Neural cell (in vitro differentiated cells): ENCODE results near the gene MGLL. TPM values are rescaled to one million over a fixed set of nuclear protein-coding genes. Genes with fewer than 3 reads are reported as not detected.

Source experiments
- H2AFZ ChIP-seq: fragments of 200-600, 300-800 bp; sonication (generic), shearing (Covaris generic); 2 replicates; pipeline ENCODE4 v1.6.0; 2014; ENCODE audit warnings: low read depth, mild to moderate bottlenecking, antibody characterized with exemption, low read length, moderate library complexity
- H3F3A ChIP-seq: fragments of 200-600 bp; shearing (Covaris generic); 2 replicates; pipeline ENCODE4 v1.6.1; 2016; ENCODE audit warnings: mild to moderate bottlenecking, moderate library complexity, mixed read lengths, antibody characterized with exemption, low read length; ENCODE audit not compliant: insufficient read depth, poor library complexity, severe bottlenecking
- H3K27ac ChIP-seq: fragments of 200-600, 300-800 bp; sonication (generic), shearing (Covaris generic); 2 replicates; pipeline ENCODE4 v1.5.1; 2014; ENCODE audit warnings: mild to moderate bottlenecking, low read length, moderate library complexity
- H3K27me3 ChIP-seq: fragments of 300-800, 200-600 bp; sonication (generic), shearing (Covaris generic); 2 replicates; pipeline ENCODE4 v1.6.0; 2014; ENCODE audit warnings: mild to moderate bottlenecking, low read depth, low read length, moderate library complexity; ENCODE audit not compliant: insufficient read depth
- H3K36me3 ChIP-seq: fragments of 300-800, 200-600 bp; sonication (generic), shearing (Covaris generic); 2 replicates; pipeline ENCODE4 v1.5.1; 2014; ENCODE audit warnings: mild to moderate bottlenecking, antibody characterized with exemption, low read length, moderate library complexity; ENCODE audit not compliant: insufficient read depth
- H3K4me2 ChIP-seq: fragments of 300-800, 200-600 bp; sonication (generic), shearing (Covaris generic); 2 replicates; pipeline ENCODE4 v1.6.0; 2014; ENCODE audit warnings: mild to moderate bottlenecking, low read length
- H3K4me3 ChIP-seq: fragments of 300-800, 200-600 bp; sonication (generic), shearing (Covaris generic); 2 replicates; pipeline ENCODE4 v1.5.1; 2014; ENCODE audit warnings: mild to moderate bottlenecking, low read length, moderate library complexity
- H3K79me2 ChIP-seq: fragments of 200-600 bp; shearing (Covaris generic); replicated peaks from 2 replicates; pipeline ENCODE4 v1.6.0; 2014; ENCODE audit warnings: mild to moderate bottlenecking, low read length, moderate library complexity; ENCODE audit not compliant: insufficient read depth
- H3K9ac ChIP-seq: fragments of 300-800, 200-600 bp; sonication (generic), shearing (Covaris generic); 2 replicates; pipeline ENCODE4 v1.6.1; 2016; ENCODE audit warnings: mild to moderate bottlenecking, low read length, mixed read lengths
- H3K9me2 ChIP-seq: fragments of 200-600 bp; shearing (Covaris generic); 2 replicates; pipeline ENCODE4 v1.6.1; 2016; ENCODE audit warnings: mild to moderate bottlenecking, low read length, mixed read lengths; ENCODE audit not compliant: insufficient read depth
- H3K9me3 ChIP-seq: fragments of 200-600, 300-800 bp; sonication (generic), shearing (Covaris generic); 2 replicates; pipeline ENCODE4 v1.6.1; 2016; ENCODE audit warnings: mild to moderate bottlenecking, mixed run types, low read length, moderate library complexity, mixed read lengths
- H4K20me1 ChIP-seq: fragments of 200-600 bp; shearing (Covaris generic); 2 replicates; pipeline ENCODE4 v1.6.1; 2016; ENCODE audit warnings: mild to moderate bottlenecking, mixed run types; ENCODE audit not compliant: insufficient read depth
- EP300 ChIP-seq: fragments of 450-650 bp; conservative IDR thresholded peaks from 2 replicates; pipeline ENCODE4 v1.6.1; 2014; ENCODE audit warnings: antibody characterized with exemption, mild to moderate bottlenecking, moderate library complexity; ENCODE audit not compliant: poor library complexity, severe bottlenecking
- EZH2 ChIP-seq: fragments of 200-600, 300-800 bp; shearing (Covaris generic), sonication (generic); IDR thresholded peaks from 2 replicates; pipeline ENCODE4 v1.6.1; 2014; ENCODE audit warnings: antibody characterized with exemption, low read length, borderline replicate concordance, mild to moderate bottlenecking; ENCODE audit not compliant: insufficient read depth, poor library complexity, severe bottlenecking
- MXI1 ChIP-seq: fragments of 450-650 bp; conservative IDR thresholded peaks from 2 replicates; pipeline ENCODE4 v1.6.1; 2014; ENCODE audit warnings: antibody characterized with exemption, mild to moderate bottlenecking; ENCODE audit not compliant: poor library complexity, severe bottlenecking
- POLR2AphosphoS5 ChIP-seq: IDR thresholded peaks from 2 replicates; pipeline ENCODE4 v1.6.1; 2012
- RAD21 ChIP-seq: fragments of 450-650 bp; conservative IDR thresholded peaks from 2 replicates; pipeline ENCODE4 v1.6.1; 2014; ENCODE audit warnings: antibody characterized with exemption, mild to moderate bottlenecking, moderate library complexity
- REST ChIP-seq: IDR thresholded peaks from 2 replicates; pipeline ENCODE4 v1.6.1; 2012; ENCODE audit warnings: borderline replicate concordance
- SMC3 ChIP-seq: fragments of 450-650 bp; conservative IDR thresholded peaks from 2 replicates; pipeline ENCODE4 v1.6.1; 2014; ENCODE audit warnings: antibody characterized with exemption, mild to moderate bottlenecking, moderate library complexity; ENCODE audit not compliant: poor library complexity
- TAF1 ChIP-seq: IDR thresholded peaks from 2 replicates; pipeline ENCODE4 v1.6.1; 2012; ENCODE audit warnings: low read depth
- polyA plus RNA-seq: library from polyadenylated mRNA; depleted of rRNA; stranded (reverse); fragments of >200 nt; gene quantifications from 2 replicates; pipeline ENCODE4 v1.2.3, GENCODE V29; 2014
- TF ChIP-seq, protein P1 (sequence below): fragments of 450-650 bp; IDR thresholded peaks from 2 replicates; pipeline ENCODE4 v1.5.1; 2014; ENCODE audit warnings: antibody characterized with exemption, mild to moderate bottlenecking, moderate library complexity; ENCODE audit not compliant: poor library complexity, severe bottlenecking

Gene MGLL
- polyA plus RNA-seq, 1 donor from 2014 or later = 2.0 TPM

DNA sequence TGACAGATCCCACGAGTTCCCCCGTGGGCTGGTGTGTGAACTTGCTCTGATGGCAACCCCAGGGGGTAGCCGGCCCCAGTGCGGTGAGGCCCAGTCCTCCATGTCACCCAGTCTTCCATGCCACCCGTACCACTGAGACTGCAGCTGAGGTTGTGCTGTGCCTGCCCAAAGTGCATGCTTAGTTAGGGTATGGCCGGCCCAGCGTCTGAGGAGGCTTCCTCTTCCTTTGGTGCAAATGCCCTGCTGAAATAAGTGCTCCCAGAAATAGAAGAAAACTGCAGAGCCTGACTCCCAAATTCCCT is 31.5 kb downstream of the MGLL start:
- no peak overlapping the region for H3K4me2 ChIP-seq
- H3K9ac ChIP-seq = no peak overlapping the region
- H3K9me2 ChIP-seq = no peaks in the 10 kb centered on the region
- TF ChIP-seq SMC3 (no peak), MXI1 (no peak), POLR2AphosphoS5 (no peak), RAD21 (no peak), TAF1 (no peak), EZH2 (no peak), EP300 (no peak), REST (no peak)
- TF ChIP-seq, protein P1, sequence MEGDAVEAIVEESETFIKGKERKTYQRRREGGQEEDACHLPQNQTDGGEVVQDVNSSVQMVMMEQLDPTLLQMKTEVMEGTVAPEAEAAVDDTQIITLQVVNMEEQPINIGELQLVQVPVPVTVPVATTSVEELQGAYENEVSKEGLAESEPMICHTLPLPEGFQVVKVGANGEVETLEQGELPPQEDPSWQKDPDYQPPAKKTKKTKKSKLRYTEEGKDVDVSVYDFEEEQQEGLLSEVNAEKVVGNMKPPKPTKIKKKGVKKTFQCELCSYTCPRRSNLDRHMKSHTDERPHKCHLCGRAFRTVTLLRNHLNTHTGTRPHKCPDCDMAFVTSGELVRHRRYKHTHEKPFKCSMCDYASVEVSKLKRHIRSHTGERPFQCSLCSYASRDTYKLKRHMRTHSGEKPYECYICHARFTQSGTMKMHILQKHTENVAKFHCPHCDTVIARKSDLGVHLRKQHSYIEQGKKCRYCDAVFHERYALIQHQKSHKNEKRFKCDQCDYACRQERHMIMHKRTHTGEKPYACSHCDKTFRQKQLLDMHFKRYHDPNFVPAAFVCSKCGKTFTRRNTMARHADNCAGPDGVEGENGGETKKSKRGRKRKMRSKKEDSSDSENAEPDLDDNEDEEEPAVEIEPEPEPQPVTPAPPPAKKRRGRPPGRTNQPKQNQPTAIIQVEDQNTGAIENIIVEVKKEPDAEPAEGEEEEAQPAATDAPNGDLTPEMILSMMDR = no peak
- no peaks in the 10 kb centered on the region for H3F3A ChIP-seq
- no peaks in the 10 kb centered on the region for H4K20me1 ChIP-seq
- H3K27ac ChIP-seq = no peak overlapping the region
- no peak overlapping the region for H3K4me3 ChIP-seq
- H3K9me3 ChIP-seq = no peaks in the 10 kb centered on the region
- H2AFZ ChIP-seq = no peak overlapping the region
- H3K27me3 ChIP-seq = no peaks in the 10 kb centered on the region
- no peaks in the 10 kb centered on the region for H3K79me2 ChIP-seq
- H3K36me3 ChIP-seq = no peaks in the 10 kb centered on the region

DNA sequence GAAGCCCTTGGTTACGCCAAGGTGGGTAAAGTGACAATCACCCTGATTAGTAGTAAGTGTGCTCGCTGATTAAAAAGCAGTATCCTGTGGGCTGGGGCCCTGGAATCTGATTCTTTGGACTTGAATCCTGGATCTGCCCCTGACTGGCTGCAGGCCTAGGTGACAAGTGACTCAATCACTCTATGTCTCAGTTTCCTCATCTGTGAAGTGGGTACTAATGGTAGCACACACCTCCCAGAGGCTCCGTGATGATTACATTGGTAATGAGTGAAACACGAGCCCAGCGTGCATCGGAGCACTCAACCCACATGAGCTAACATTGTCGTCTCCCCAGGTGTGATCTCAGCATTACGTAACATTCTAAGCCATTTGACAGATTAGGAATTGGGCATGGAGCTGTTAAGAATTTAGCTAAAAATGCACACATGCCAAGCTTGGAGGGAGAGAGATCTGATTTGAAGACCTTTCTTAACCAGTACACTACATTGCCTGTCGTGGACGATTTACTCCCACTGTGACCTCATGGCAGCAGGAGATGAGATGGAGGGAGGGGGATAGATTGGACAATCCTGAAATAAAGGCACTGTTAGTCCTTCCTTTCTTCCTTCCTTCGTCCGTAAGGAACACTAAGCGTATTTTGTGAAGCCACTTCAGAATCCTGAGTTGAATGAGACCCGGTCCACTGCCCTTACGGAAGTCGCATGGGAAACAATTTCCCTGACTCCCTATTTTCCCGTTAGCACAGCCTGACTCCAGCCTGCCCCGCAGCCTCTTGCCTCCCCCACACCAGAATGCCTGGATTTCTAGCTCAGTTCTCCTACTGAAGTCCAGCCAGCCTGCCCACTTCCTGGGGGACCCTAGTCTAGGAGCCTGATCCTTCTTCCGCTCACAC is 32.1 kb downstream of the MGLL start:
- Histone ChIP-seq H3K79me2 (no peaks in the 10 kb centered on the region), H3K9me2 (no peaks in the 10 kb centered on the region), H3K36me3 (no peaks in the 10 kb centered on the region), H3K27me3 (no peaks in the 10 kb centered on the region), H4K20me1 (no peaks in the 10 kb centered on the region), H3K27ac (no peak overlapping the region), H3K9me3 (no peaks in the 10 kb centered on the region), H3F3A (no peaks in the 10 kb centered on the region), H3K4me2 (no peak overlapping the region), H3K9ac (no peak overlapping the region), H2AFZ (no peak overlapping the region), H3K4me3 (no peak overlapping the region)
- TF ChIP-seq EZH2 (no peak), REST (no peak), TAF1 (no peak), EP300 (no peak), RAD21 (no peak), MXI1 (no peak), SMC3 (no peak)
- TF ChIP-seq, protein P1 = no peak
